Measurements from ENCODE around the gene TULP4. TPM values are rescaled to one million over a fixed set of nuclear protein-coding genes. Genes with fewer than 3 reads are reported as not detected.
"Not testable (repeated sequence)": the region's sequence is repeated elsewhere in the genome, so short reads cannot be mapped to it uniquely, and the experiment has no call there.

The TULP4 gene
- total RNA-seq, 2 donors from 2014 or later: 140 to 199 TPM

GRCh38 chr6:158548418-158549161, 236.3 kb downstream of the TULP4 start:
- no peak for TF ChIP-seq CTCF (IDR thresholded peaks at IDR 0.05)
- Histone ChIP-seq H3K9me3 (no peaks in the 10 kb centered on the region), H3K27me3 (no peaks in the 10 kb centered on the region), H3K4me3 (no peak overlapping the region), H3K36me3 (no peaks in the 10 kb centered on the region), H3K4me1 (no peaks in the 10 kb centered on the region), H3K27ac (no peak overlapping the region)
- no peak for DNase-seq (ENCODE audit: low spot score)

DNA sequence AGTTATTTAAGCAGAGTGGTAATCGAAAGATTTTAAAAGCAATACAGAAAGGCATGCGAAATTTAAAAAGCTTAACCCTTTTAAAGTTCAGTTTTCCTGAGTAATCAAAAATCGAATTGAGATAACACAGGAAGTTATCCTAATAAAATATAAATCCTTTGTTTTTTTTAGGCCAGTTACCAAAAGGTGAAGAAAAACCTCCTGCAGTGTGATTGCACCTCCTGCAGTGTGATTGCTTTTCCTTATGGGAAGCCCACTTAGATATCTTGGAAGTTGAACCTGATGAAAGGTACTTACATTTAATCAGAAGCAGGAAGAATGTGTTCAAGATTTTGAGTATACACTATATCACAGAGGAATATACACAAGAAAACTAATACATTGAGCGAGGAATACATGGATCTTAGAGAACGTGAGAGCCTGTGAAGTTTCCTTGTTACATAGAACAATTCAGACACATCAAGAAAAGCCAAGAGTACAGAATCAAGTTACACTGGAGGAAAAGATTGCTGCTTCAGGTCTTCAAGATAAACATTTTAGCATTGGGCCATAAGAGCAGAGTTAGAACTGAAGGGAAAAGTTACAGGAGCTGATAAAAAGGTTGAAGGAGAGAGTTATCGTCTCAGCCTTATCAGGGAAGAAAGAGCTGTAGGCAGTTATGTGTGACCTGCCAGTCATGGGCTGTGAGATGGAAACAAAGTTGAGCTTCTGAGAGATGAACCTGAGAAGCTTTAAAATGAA, 240.0 kb downstream of the TULP4 start:
- no peak for DNase-seq (ENCODE audit: low spot score)
- H3K27me3 ChIP-seq: no peaks in the 10 kb centered on the region
- no peak overlapping the region for H3K27ac ChIP-seq
- no peak overlapping the region for H3K4me3 ChIP-seq
- H3K9me3 ChIP-seq: no peaks in the 10 kb centered on the region
- H3K36me3 ChIP-seq: no peaks in the 10 kb centered on the region
- no peak for TF ChIP-seq CTCF (IDR thresholded peaks at IDR 0.05)
- no peaks in the 10 kb centered on the region for H3K4me1 ChIP-seq

GRCh38 chr6:158552796-158553138, 240.5 kb downstream of the TULP4 start:
- Histone ChIP-seq H3K9me3 (no peaks in the 10 kb centered on the region), H3K4me3 (no peak overlapping the region), H3K27ac (no peak overlapping the region), H3K4me1 (no peaks in the 10 kb centered on the region), H3K27me3 (no peaks in the 10 kb centered on the region), H3K36me3 (no peaks in the 10 kb centered on the region)
- no peak for DNase-seq (ENCODE audit: low spot score)
- TF ChIP-seq CTCF (IDR thresholded peaks at IDR 0.05): no peak

DNA sequence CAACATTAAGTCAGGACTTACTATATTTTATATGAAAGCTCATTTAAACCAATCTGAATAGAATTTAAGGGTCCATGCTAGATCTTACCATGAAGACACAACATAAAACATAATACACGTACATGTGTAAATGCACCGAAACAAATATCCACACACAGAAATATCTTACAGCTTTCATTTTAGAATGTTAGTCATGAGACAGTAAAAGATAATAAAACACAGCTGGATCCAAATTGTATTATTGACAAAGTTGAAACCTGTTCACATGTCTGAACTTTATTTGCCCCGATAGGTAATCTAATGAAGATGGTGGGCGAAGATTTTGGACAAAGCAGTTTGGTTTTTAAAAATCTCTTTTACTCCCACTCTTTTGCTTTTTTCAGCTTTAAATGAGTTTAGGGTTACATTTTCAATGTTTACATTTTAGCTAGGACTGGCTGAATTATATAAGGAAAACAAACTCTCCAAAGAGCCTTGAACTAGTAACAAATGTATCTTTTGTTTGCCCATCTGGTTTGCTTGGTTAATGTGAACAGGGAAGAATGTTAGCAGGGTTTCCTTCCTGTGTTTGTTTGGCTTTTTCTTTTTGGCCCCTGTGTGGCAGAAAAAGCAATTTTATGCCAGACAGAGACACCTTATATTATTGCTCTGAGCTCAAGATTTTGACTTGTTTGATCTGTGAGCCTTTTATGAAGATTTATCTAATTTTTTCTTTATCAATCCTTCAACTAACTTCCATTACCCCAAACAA, 242.5 kb downstream of the TULP4 start:
- no peaks in the 10 kb centered on the region for H3K36me3 ChIP-seq
- H3K27me3 ChIP-seq: no peaks in the 10 kb centered on the region
- H3K4me1 ChIP-seq: peaks cover 2 to 5% of the 10 kb centered on the region in 2 donors
- no peak overlapping the region for H3K27ac ChIP-seq
- H3K4me3 ChIP-seq: no peak overlapping the region
- no peak for DNase-seq (ENCODE audit: low spot score)
- TF ChIP-seq CTCF (IDR thresholded peaks at IDR 0.05): no peak
- no peaks in the 10 kb centered on the region for H3K9me3 ChIP-seq

DNA sequence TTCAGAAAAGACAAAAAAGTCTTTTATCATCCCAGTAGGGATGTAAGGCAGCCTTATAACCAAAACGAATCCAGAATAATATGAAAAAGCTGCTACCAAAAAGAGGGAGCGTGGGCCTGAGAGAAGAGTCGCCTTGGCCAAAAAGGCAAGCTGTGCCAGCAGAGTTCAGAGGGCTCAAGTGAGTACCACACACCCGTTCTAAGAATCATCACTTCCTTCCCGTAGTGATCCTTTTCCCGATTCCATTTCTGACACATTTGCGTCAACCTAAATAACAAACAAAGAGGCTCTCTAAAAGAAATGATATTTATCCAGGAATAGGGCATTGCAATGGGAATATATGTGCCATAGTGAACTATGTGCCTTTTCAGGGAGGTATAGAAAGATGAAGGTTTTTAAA, 243.8 kb downstream of the TULP4 start:
- no peak for TF ChIP-seq CTCF (IDR thresholded peaks at IDR 0.05)
- Histone ChIP-seq H3K4me3 (no peak overlapping the region), H3K36me3 (no peaks in the 10 kb centered on the region), H3K27me3 (no peaks in the 10 kb centered on the region), H3K4me1 (peaks cover 2 to 13% of the 10 kb centered on the region in 2 donors), H3K27ac (no peak overlapping the region), H3K9me3 (no peaks in the 10 kb centered on the region)
- DNase-seq (ENCODE audit: low spot score): no peak

DNA sequence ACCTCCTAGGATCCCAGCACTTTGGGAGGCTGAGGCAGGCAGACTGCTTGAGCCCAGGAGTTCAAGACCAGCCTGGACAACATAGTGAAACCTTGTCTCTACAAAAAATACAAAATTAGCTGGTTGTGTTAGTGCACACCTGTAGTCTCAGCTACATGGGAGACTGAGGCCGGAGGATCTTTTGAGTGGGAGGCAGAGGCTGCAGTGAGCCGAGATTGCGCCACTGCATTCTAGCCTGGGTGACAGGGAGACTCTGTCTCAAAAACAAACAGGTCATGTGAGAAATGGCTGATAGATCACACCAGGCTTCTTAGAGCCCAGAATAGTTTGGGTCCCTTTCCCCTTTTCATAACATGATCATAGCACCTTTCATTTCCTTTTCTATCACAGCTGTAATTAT, 244.8 kb downstream of the TULP4 start:
- not testable (repeated sequence) for H3K9me3 ChIP-seq; H3K27ac ChIP-seq; H3K4me3 ChIP-seq; DNase-seq (ENCODE audit: low spot score); H3K36me3 ChIP-seq; H3K27me3 ChIP-seq
- H3K4me1 ChIP-seq: peaks cover 2 to 23% of the 10 kb centered on the region in 2 donors

Data from right atrium auricular region (tissue), 2 donors.